ENCODE results near the gene RICTOR.

RICTOR gene

GRCh38 chr5:39022151-39022550 is 52.0 kb downstream of the RICTOR start:
- POLR2A ChIA-PET = no interaction called here
- CTCF ChIA-PET = no interaction called here
- TF ChIP-seq NFRKB (IDR thresholded peaks at IDR 0.05) (no peak), TARDBP (IDR thresholded peaks at IDR 0.05) (no peak)
- DNase-seq (ENCODE audit: extremely low spot score) = no peak

- CTCF ChIA-PET = no interaction called here
- DNase-seq (ENCODE audit: extremely low spot score) = no peak
- TF ChIP-seq ELF4 (IDR thresholded peaks at IDR 0.05) = no peak
- no peak for TF ChIP-seq PKNOX1 (IDR thresholded peaks at IDR 0.05)
- TF ChIP-seq SP1 (IDR thresholded peaks at IDR 0.05) = no peak
- no peak for TF ChIP-seq LEF1 (IDR thresholded peaks at IDR 0.05; ENCODE audit: borderline replicate concordance)
- no peak for TF ChIP-seq ARNT (IDR thresholded peaks at IDR 0.05)
- TF ChIP-seq NFRKB (IDR thresholded peaks at IDR 0.05) = no peak
- TF ChIP-seq FOXK2 (IDR thresholded peaks at IDR 0.05) = no peak
- TF ChIP-seq ZNF384 (IDR thresholded peaks at IDR 0.05) = no peak
- no peak for TF ChIP-seq L3MBTL2 (conservative IDR thresholded peaks at IDR 0.05)
- no peak for TF ChIP-seq FOXA1 (IDR thresholded peaks at IDR 0.05)
- no peak for TF ChIP-seq HDGF (IDR thresholded peaks at IDR 0.05; ENCODE audit: borderline replicate concordance)
- TF ChIP-seq BHLHE40 (IDR thresholded peaks at IDR 0.05; ENCODE audit: borderline replicate concordance) = no peak
- TF ChIP-seq CTBP1 (IDR thresholded peaks at IDR 0.05; ENCODE audit: borderline replicate concordance) = no peak
- TF ChIP-seq FOXM1 (IDR thresholded peaks at IDR 0.05; ENCODE audit: borderline replicate concordance) = no peak
- TF ChIP-seq SUZ12 (IDR thresholded peaks at IDR 0.05) = no peak
- TF ChIP-seq TARDBP (IDR thresholded peaks at IDR 0.05) = no peak
- POLR2A ChIA-PET = no interaction called here
Observed at GRCh38 chr5:39021413-39021812, 52.8 kb downstream of the RICTOR start.

DNA sequence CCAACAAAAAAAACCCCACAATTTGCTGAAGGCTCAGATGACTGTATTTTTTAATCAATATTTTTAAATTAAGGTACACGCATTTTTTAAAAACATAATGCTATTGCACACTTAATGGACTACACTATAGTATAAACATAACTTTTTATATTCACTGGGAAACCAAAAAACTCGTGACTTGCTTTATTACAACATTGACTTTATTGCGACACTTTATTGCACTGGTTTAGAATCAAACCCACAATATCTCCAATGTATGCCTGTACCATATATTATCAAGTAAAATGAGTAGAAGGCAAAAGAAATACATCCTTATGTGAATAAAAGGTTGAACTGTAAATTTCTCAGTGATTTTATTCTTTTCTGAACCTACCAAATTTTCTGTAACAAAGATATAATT is 53.7 kb downstream of the RICTOR start:
- DNase-seq (ENCODE audit: extremely low spot score) = no peak

DNA sequence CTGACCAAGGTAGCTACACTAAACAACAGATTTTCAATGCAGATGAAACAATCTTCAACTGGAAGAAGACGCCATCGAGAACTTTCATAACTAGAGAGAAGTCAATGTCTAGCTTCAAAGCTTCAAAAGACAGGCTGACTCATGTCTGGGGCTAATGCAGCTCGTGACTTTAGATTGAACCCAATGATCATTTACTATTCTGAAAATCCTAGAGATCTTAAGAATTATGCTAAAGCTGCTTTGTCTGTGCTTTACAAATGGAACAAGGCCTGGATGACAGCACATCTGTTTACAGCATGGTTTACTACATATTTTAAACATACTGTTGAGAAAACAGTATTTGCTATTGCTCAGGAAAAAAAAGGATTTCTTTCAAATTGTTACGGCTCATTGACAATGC is 54.9 kb downstream of the RICTOR start:
- POLR2A ChIA-PET = no interaction called here
- DNase-seq (ENCODE audit: extremely low spot score) = no peak
- TF ChIP-seq NFRKB (IDR thresholded peaks at IDR 0.05) (no peak), L3MBTL2 (conservative IDR thresholded peaks at IDR 0.05) (no peak), CTBP1 (IDR thresholded peaks at IDR 0.05; ENCODE audit: borderline replicate concordance) (no peak), FOXK2 (IDR thresholded peaks at IDR 0.05) (no peak), FOXM1 (IDR thresholded peaks at IDR 0.05; ENCODE audit: borderline replicate concordance) (no peak), PKNOX1 (IDR thresholded peaks at IDR 0.05) (no peak), ZNF384 (IDR thresholded peaks at IDR 0.05) (no peak), ELF4 (IDR thresholded peaks at IDR 0.05) (no peak), LEF1 (IDR thresholded peaks at IDR 0.05; ENCODE audit: borderline replicate concordance) (no peak), BHLHE40 (IDR thresholded peaks at IDR 0.05; ENCODE audit: borderline replicate concordance) (no peak), SUZ12 (IDR thresholded peaks at IDR 0.05) (no peak), SP1 (IDR thresholded peaks at IDR 0.05) (no peak), FOXA1 (IDR thresholded peaks at IDR 0.05) (no peak), HDGF (IDR thresholded peaks at IDR 0.05; ENCODE audit: borderline replicate concordance) (no peak), TARDBP (IDR thresholded peaks at IDR 0.05) (no peak), ARNT (IDR thresholded peaks at IDR 0.05) (no peak)
- CTCF ChIA-PET = no interaction called here

More for the DNA sequence above, 53.7 kb downstream of the RICTOR start:
- ChIA-PET POLR2A (no interaction called here), CTCF (no interaction called here)
- TF ChIP-seq BHLHE40 (IDR thresholded peaks at IDR 0.05; ENCODE audit: borderline replicate concordance) (no peak), TARDBP (IDR thresholded peaks at IDR 0.05) (no peak), SP1 (IDR thresholded peaks at IDR 0.05) (no peak), CTBP1 (IDR thresholded peaks at IDR 0.05; ENCODE audit: borderline replicate concordance) (no peak), SUZ12 (IDR thresholded peaks at IDR 0.05) (no peak), LEF1 (IDR thresholded peaks at IDR 0.05; ENCODE audit: borderline replicate concordance) (no peak), NFRKB (IDR thresholded peaks at IDR 0.05) (no peak), HDGF (IDR thresholded peaks at IDR 0.05; ENCODE audit: borderline replicate concordance) (no peak), ARNT (IDR thresholded peaks at IDR 0.05) (no peak), FOXA1 (IDR thresholded peaks at IDR 0.05) (no peak), ZNF384 (IDR thresholded peaks at IDR 0.05) (no peak), ELF4 (IDR thresholded peaks at IDR 0.05) (no peak), FOXK2 (IDR thresholded peaks at IDR 0.05) (no peak), FOXM1 (IDR thresholded peaks at IDR 0.05; ENCODE audit: borderline replicate concordance) (no peak), L3MBTL2 (conservative IDR thresholded peaks at IDR 0.05) (no peak), PKNOX1 (IDR thresholded peaks at IDR 0.05) (no peak)

GRCh38 chr5:39017504-39017903 is 56.7 kb downstream of the RICTOR start:
- CTCF ChIA-PET = no interaction called here
- POLR2A ChIA-PET = no interaction called here

More at GRCh38 chr5:39017504-39017903, 56.7 kb downstream of the RICTOR start:
- TF ChIP-seq SP1 (IDR thresholded peaks at IDR 0.05) = no peak
- no peak for TF ChIP-seq HDGF (IDR thresholded peaks at IDR 0.05; ENCODE audit: borderline replicate concordance)
- TF ChIP-seq PKNOX1 (IDR thresholded peaks at IDR 0.05) = no peak
- TF ChIP-seq BHLHE40 (IDR thresholded peaks at IDR 0.05; ENCODE audit: borderline replicate concordance) = no peak
- no peak for TF ChIP-seq ARNT (IDR thresholded peaks at IDR 0.05)
- TF ChIP-seq L3MBTL2 (conservative IDR thresholded peaks at IDR 0.05) = no peak
- TF ChIP-seq ELF4 (IDR thresholded peaks at IDR 0.05) = no peak
- no peak for TF ChIP-seq NFRKB (IDR thresholded peaks at IDR 0.05)
- TF ChIP-seq FOXM1 (IDR thresholded peaks at IDR 0.05; ENCODE audit: borderline replicate concordance) = no peak
- no peak for TF ChIP-seq ZNF384 (IDR thresholded peaks at IDR 0.05)
- no peak for DNase-seq (ENCODE audit: extremely low spot score)

Measured in HEK293T (cell line).